GM12892 (cell line): ENCODE results near the gene STUB1.

Experiments
- DNase-seq: peaks from one replicate; pipeline ENCODE4 v3.0.0; 2011; ENCODE audit not compliant: insufficient read length
- FAIRE-seq: peaks from 2 replicates; lab custom pipeline; 2011; peaks lifted over from hg19 to GRCh38; lab: Jason Lieb, UNC
- POLR2A ChIP-seq: IDR thresholded peaks from 2 replicates; pipeline ENCODE4 v1.6.1; 2011; ENCODE audit warnings: low read depth, low read length, control low read depth
- POLR2AphosphoS5 ChIP-seq: IDR thresholded peaks from 2 replicates; pipeline ENCODE4 v1.6.1; 2011; ENCODE audit warnings: low read depth, low read length, control low read depth
- TAF1 ChIP-seq: IDR thresholded peaks from 2 replicates; pipeline ENCODE4 v1.6.1; 2011; ENCODE audit warnings: low read depth, mild to moderate bottlenecking, control low read depth, low read length, borderline replicate concordance

Gene STUB1

GRCh38 chr16:727291-727977, 47.2 kb downstream of the STUB1 start:
- DNase-seq (no peak), FAIRE-seq (peak; percentile 71)
- TF ChIP-seq TAF1: no peak
- no peak for TF ChIP-seq POLR2A
- no peak for TF ChIP-seq POLR2AphosphoS5

- TF ChIP-seq POLR2AphosphoS5 (no peak), TAF1 (no peak), POLR2A (peak; percentile 40; the same call in 1 of the 2 replicates)
- FAIRE-seq (peak; percentile 93), DNase-seq (peak; percentile 77)
Measured at GRCh38 chr16:728131-728889, 48.1 kb downstream of the STUB1 start.

- TF ChIP-seq POLR2AphosphoS5 (no peak), POLR2A (no peak), TAF1 (no peak)
- FAIRE-seq (peak; percentile 5), DNase-seq (no peak)
Measured at GRCh38 chr16:728890-729744, 48.9 kb downstream of the STUB1 start.

GRCh38 chr16:729768-730665, 49.8 kb downstream of the STUB1 start:
- FAIRE-seq (no peak), DNase-seq (no peak)
- TF ChIP-seq POLR2A (no peak), POLR2AphosphoS5 (peak; percentile 42; the same call in 1 of the 2 replicates), TAF1 (no peak)

GRCh38 chr16:730666-731509, 50.7 kb downstream of the STUB1 start:
- FAIRE-seq: no peak
- DNase-seq: no peak
- no peak for TF ChIP-seq POLR2A
- no peak for TF ChIP-seq POLR2AphosphoS5
- TF ChIP-seq TAF1: no peak

- FAIRE-seq: no peak
- TF ChIP-seq POLR2AphosphoS5 (no peak), TAF1 (no peak), POLR2A (no peak)
- DNase-seq: no peak
Measured at GRCh38 chr16:732332-732731, 52.1 kb downstream of the STUB1 start.
